ENCODE data around the gene TRPC1.

- TF ChIP-seq, protein P1, sequence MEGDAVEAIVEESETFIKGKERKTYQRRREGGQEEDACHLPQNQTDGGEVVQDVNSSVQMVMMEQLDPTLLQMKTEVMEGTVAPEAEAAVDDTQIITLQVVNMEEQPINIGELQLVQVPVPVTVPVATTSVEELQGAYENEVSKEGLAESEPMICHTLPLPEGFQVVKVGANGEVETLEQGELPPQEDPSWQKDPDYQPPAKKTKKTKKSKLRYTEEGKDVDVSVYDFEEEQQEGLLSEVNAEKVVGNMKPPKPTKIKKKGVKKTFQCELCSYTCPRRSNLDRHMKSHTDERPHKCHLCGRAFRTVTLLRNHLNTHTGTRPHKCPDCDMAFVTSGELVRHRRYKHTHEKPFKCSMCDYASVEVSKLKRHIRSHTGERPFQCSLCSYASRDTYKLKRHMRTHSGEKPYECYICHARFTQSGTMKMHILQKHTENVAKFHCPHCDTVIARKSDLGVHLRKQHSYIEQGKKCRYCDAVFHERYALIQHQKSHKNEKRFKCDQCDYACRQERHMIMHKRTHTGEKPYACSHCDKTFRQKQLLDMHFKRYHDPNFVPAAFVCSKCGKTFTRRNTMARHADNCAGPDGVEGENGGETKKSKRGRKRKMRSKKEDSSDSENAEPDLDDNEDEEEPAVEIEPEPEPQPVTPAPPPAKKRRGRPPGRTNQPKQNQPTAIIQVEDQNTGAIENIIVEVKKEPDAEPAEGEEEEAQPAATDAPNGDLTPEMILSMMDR (IDR thresholded peaks at IDR 0.05; ENCODE audit: insufficient read depth, low read depth, low read length) = no peak
- TF ChIP-seq EZH2 (IDR thresholded peaks at IDR 0.05; ENCODE audit: insufficient read depth, low read length) = no peak
Measured at GRCh38 chr3:142850395-142851023, 126.7 kb downstream of the TRPC1 start.

Measured in astrocyte (in vitro differentiated cells and primary cell).